Measurements from ENCODE around the gene GPC5.

GRCh38 chr13:92602560-92602959 is 1204.1 kb downstream of the GPC5 start:
- TF ChIP-seq POLR2AphosphoS5 (IDR thresholded peaks at IDR 0.05; ENCODE audit: low read depth, low read length): no peak
- TF ChIP-seq TAF1 (IDR thresholded peaks at IDR 0.05; ENCODE audit: borderline replicate concordance, insufficient read depth, low read length): no peak
- TF ChIP-seq REST (IDR thresholded peaks at IDR 0.05; ENCODE audit: insufficient read depth in 1 of 2, low read depth in 2 of 2, low read length in 2 of 2): no peak

Measured in PFSK-1 (cell line).